WTC11 (cell line): ENCODE data around the gene AIF1.

Source experiments
- CBFB ChIP-seq: sonication (generic); formaldehyde crosslinking; IDR thresholded peaks from 2 replicates; pipeline ENCODE4 v1.8.1; 2022; ENCODE audit warnings: mild to moderate bottlenecking, low read depth, missing genetic modification reagents
- CREB1 ChIP-seq: sonication (generic); formaldehyde crosslinking; IDR thresholded peaks from 2 replicates; pipeline ENCODE4 v1.8.0; 2023; ENCODE audit warnings: mild to moderate bottlenecking, missing genetic modification reagents
- EMX1 ChIP-seq: fragments of 250-450 bp; sonication (Bioruptor Pico); IDR thresholded peaks from 2 replicates; pipeline ENCODE4 v1.8.0; 2021; ENCODE audit warnings: mild to moderate bottlenecking
- KAT7 ChIP-seq: sonication (generic); formaldehyde crosslinking; IDR thresholded peaks from 2 replicates; pipeline ENCODE4 v1.8.1; 2023; ENCODE audit warnings: missing genetic modification reagents, mild to moderate bottlenecking, borderline replicate concordance
- RELA ChIP-seq: sonication (generic); formaldehyde crosslinking; IDR thresholded peaks from 2 replicates; pipeline ENCODE4 v1.8.1; 2022; ENCODE audit warnings: missing genetic modification reagents, mild to moderate bottlenecking, borderline replicate concordance
- SP1 ChIP-seq: sonication (generic); formaldehyde crosslinking; conservative IDR thresholded peaks from 2 replicates; pipeline ENCODE4 v1.8.1; 2022; ENCODE audit warnings: missing genetic modification reagents
- ZNF138 ChIP-seq: sonication (generic); formaldehyde crosslinking; conservative IDR thresholded peaks from 2 replicates; pipeline ENCODE4 v1.8.1; 2022; ENCODE audit warnings: mild to moderate bottlenecking, moderate library complexity, missing genetic modification reagents
- ZNF219 ChIP-seq: sonication (generic); formaldehyde crosslinking; IDR thresholded peaks from 2 replicates; pipeline ENCODE4 v1.8.0; 2023; ENCODE audit warnings: missing genetic modification reagents, mild to moderate bottlenecking, borderline replicate concordance
- ZNF232 ChIP-seq: sonication (generic); formaldehyde crosslinking; IDR thresholded peaks from 2 replicates; pipeline ENCODE4 v1.8.0; 2022; ENCODE audit warnings: mild to moderate bottlenecking, missing genetic modification reagents
- ZNF263 ChIP-seq: sonication (generic); formaldehyde crosslinking; IDR thresholded peaks from 2 replicates; pipeline ENCODE4 v1.8.1; 2022; ENCODE audit warnings: low read depth, mild to moderate bottlenecking, moderate library complexity, missing genetic modification reagents
- ZNF671 ChIP-seq: fragments of 250-450 bp; sonication (Bioruptor Pico); IDR thresholded peaks from 2 replicates; pipeline ENCODE4 v1.8.0; 2021; ENCODE audit warnings: mild to moderate bottlenecking
- TF ChIP-seq, protein P1 (sequence below): fragments of 200-600 bp; IDR thresholded peaks from 2 replicates; pipeline ENCODE4 v1.8.0; 2022; ENCODE audit warnings: antibody characterized with exemption
- TF ChIP-seq, protein P2 (sequence below): sonication (generic); formaldehyde crosslinking; IDR thresholded peaks from 2 replicates; pipeline ENCODE4 v1.8.1; 2022; ENCODE audit warnings: low read depth, mild to moderate bottlenecking, moderate library complexity, missing genetic modification reagents, borderline replicate concordance
- TF ChIP-seq, protein P3 (sequence below): sonication (generic); formaldehyde crosslinking; IDR thresholded peaks from 2 replicates; pipeline ENCODE4 v1.8.0; 2022; ENCODE audit warnings: mild to moderate bottlenecking, missing genetic modification reagents

DNA sequence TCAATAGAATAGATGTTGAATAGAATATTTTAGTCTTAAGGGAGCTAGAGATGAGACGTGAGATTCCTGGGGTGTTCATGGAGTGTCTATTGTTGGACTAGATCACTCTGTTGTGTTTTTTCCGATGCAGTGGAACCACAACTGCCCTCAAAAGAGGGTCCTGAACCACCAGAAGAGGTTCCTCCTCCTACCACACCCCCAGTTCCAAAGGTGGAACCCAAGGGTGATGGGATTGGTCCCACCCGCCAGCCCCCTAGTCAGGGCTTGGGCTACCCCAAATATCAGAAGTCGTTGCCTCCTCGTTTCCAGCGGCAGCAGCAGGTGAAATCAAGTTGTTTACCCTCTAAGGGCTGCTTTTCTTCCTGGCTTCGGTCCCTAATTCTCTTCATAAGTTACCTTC lies 14.0 kb downstream of the AIF1 start:
- TF ChIP-seq, protein P1, sequence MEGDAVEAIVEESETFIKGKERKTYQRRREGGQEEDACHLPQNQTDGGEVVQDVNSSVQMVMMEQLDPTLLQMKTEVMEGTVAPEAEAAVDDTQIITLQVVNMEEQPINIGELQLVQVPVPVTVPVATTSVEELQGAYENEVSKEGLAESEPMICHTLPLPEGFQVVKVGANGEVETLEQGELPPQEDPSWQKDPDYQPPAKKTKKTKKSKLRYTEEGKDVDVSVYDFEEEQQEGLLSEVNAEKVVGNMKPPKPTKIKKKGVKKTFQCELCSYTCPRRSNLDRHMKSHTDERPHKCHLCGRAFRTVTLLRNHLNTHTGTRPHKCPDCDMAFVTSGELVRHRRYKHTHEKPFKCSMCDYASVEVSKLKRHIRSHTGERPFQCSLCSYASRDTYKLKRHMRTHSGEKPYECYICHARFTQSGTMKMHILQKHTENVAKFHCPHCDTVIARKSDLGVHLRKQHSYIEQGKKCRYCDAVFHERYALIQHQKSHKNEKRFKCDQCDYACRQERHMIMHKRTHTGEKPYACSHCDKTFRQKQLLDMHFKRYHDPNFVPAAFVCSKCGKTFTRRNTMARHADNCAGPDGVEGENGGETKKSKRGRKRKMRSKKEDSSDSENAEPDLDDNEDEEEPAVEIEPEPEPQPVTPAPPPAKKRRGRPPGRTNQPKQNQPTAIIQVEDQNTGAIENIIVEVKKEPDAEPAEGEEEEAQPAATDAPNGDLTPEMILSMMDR: no peak
- TF ChIP-seq SP1 (CRISPR knock-in tag) (no peak), ZNF138 (CRISPR knock-in tag) (no peak), EMX1 (CRISPR knock-in tag) (no peak), KAT7 (no peak), ZNF232 (CRISPR knock-in tag) (no peak), CBFB (CRISPR knock-in tag) (no peak), RELA (no peak), ZNF263 (CRISPR knock-in tag) (no peak), CREB1 (no peak), ZNF219 (no peak), ZNF671 (CRISPR knock-in tag) (no peak)
- TF ChIP-seq, protein P2, sequence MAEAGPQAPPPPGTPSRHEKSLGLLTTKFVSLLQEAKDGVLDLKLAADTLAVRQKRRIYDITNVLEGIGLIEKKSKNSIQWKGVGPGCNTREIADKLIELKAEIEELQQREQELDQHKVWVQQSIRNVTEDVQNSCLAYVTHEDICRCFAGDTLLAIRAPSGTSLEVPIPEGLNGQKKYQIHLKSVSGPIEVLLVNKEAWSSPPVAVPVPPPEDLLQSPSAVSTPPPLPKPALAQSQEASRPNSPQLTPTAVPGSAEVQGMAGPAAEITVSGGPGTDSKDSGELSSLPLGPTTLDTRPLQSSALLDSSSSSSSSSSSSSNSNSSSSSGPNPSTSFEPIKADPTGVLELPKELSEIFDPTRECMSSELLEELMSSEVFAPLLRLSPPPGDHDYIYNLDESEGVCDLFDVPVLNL: no peak
- TF ChIP-seq, protein P3, sequence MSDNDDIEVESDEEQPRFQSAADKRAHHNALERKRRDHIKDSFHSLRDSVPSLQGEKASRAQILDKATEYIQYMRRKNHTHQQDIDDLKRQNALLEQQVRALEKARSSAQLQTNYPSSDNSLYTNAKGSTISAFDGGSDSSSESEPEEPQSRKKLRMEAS: no peak
